NCI-H82 treated with DMSO at 0.1 percent for 48 hours (cell line): ENCODE results near the gene ZNF593OS.

ENCODE experiments used
- DNase-seq: peaks from one replicate; lab custom pipeline; 2025; ENCODE audit not compliant: unreplicated experiment; lab: John Stamatoyannopoulos, UW

Gene ZNF593OS

GRCh38 chr1:26171084-26172072 lies at the start of gene ZNF593OS:
TSS of gene ZNF593OS (minus strand) at chr1:26171832. CDS start at chr1:26171661, 171 bp downstream.
- DNase-seq = peak; percentile 33

- no peak for DNase-seq
These were observed 49.5 kb upstream of the ZNF593OS start for GRCh38 chr1:26221094-26221493.

GRCh38 chr1:26220199-26220912 lies 48.7 kb upstream of the ZNF593OS start:
- no peak for DNase-seq

- no peak for DNase-seq
These were observed 47.4 kb upstream of the ZNF593OS start for GRCh38 chr1:26218906-26219494.

- no peak for DNase-seq
These were observed 43.6 kb upstream of the ZNF593OS start for GRCh38 chr1:26215246-26215645.

GRCh38 chr1:26213335-26213905 lies 41.8 kb upstream of the ZNF593OS start:
- no peak for DNase-seq

- no peak for DNase-seq
These were observed 41.1 kb upstream of the ZNF593OS start for GRCh38 chr1:26212726-26213125.

- DNase-seq = peak; percentile 8
These were observed 38.7 kb upstream of the ZNF593OS start for GRCh38 chr1:26210147-26210870.

- DNase-seq = no peak
These were observed 32.1 kb upstream of the ZNF593OS start for GRCh38 chr1:26203642-26204318.

GRCh38 chr1:26200413-26200812 lies 28.8 kb upstream of the ZNF593OS start:
- no peak for DNase-seq

- DNase-seq = no peak
These were observed 26.2 kb upstream of the ZNF593OS start for GRCh38 chr1:26197813-26198212.

GRCh38 chr1:26197301-26197700 lies 25.7 kb upstream of the ZNF593OS start:
- no peak for DNase-seq

GRCh38 chr1:26195805-26196204 lies 24.2 kb upstream of the ZNF593OS start:
- no peak for DNase-seq

- DNase-seq = no peak
These were observed 20.1 kb upstream of the ZNF593OS start for GRCh38 chr1:26191739-26192138.

- DNase-seq = no peak
These were observed 18.8 kb upstream of the ZNF593OS start, which contains the start of gene CATSPER4 for GRCh38 chr1:26190373-26190987. TSS of gene CATSPER4 (plus strand) at chr1:26190602. CDS start at chr1:26190628, 26 bp downstream.

- DNase-seq = no peak
These were observed 18.2 kb upstream of the ZNF593OS start for GRCh38 chr1:26189751-26190275.

GRCh38 chr1:26189331-26189730 lies 17.7 kb upstream of the ZNF593OS start:
- no peak for DNase-seq

- no peak for DNase-seq
These were observed 16.8 kb upstream of the ZNF593OS start for GRCh38 chr1:26188477-26188876.

- no peak for DNase-seq
These were observed 16.2 kb upstream of the ZNF593OS start for GRCh38 chr1:26187882-26188281.
